ENCODE measurements around the gene NRG2. TPM values are rescaled to one million over a fixed set of nuclear protein-coding genes. Genes with fewer than 3 reads are reported as not detected.

Gene NRG2
- polyA plus RNA-seq, 1 of the 3 experiments (the other 2 are of a cell fraction) = 3.7 TPM

GRCh38 chr5:140013536-140013935 lies 29.6 kb downstream of the NRG2 start:
- CTCF ChIA-PET = interaction anchor here (1.2 kb wide), 1 partner anchor 45 kb away, joined by 4 read pairs; no protein-coding TSS in a partner anchor
- POLR2A ChIA-PET = no interaction called here
- H3K4me3 ChIP-seq (ENCODE audit: low read depth in 2 of 2, low read length in 1 of 2) = no peak overlapping the region

GRCh38 chr5:140012443-140012842 lies 30.7 kb downstream of the NRG2 start:
- Histone ChIP-seq H3K9me2 (no peaks in the 10 kb centered on the region), H3K27me3 (ENCODE audit: insufficient read depth) (no peaks in the 10 kb centered on the region), H3K36me3 (replicated peaks in 1 of 2; ENCODE audit: control insufficient read depth in 1 of 2, insufficient read depth in 2 of 2, low read length in 1 of 2) (no peaks in the 10 kb centered on the region), H3K4me2 (no peak overlapping the region), H3K9ac (no peak overlapping the region), H2AFZ (ENCODE audit: low read depth) (no peak overlapping the region), H3K4me3 (ENCODE audit: low read depth in 2 of 2, low read length in 1 of 2) (no peak overlapping the region), H3K79me2 (ENCODE audit: insufficient read depth) (no peaks in the 10 kb centered on the region), H3K9me3 (no peaks in the 10 kb centered on the region), H3K27ac (ENCODE audit: low read depth in 2 of 2, low read length in 1 of 2) (no peak overlapping the region), H3F3A (replicated peaks; ENCODE audit: insufficient read depth) (no peaks in the 10 kb centered on the region), H4K20me1 (ENCODE audit: insufficient read depth) (no peaks in the 10 kb centered on the region), H3K4me1 (ENCODE audit: control insufficient read depth in 1 of 2, insufficient read depth in 2 of 2, low read depth in 1 of 2, low read length in 1 of 2) (no peaks in the 10 kb centered on the region)
- TF ChIP-seq MAX (IDR thresholded peaks at IDR 0.05; ENCODE audit: low read depth) (no peak), FOXM1 (IDR thresholded peaks at IDR 0.05; ENCODE audit: low read depth) (no peak), SMC3 (IDR thresholded peaks at IDR 0.05; ENCODE audit: low read depth, low read length) (no peak), REST (IDR thresholded peaks at IDR 0.05; ENCODE audit: low read depth, low read length) (no peak), JUND (IDR thresholded peaks at IDR 0.05) (no peak), SIN3A (IDR thresholded peaks at IDR 0.05; ENCODE audit: borderline replicate concordance, low read depth, low read length) (no peak), NFIC (IDR thresholded peaks at IDR 0.05; ENCODE audit: borderline replicate concordance) (no peak)
- 76% methylated on average over 1 of the region's 1 CpG for WGBS (ENCODE audit: low lambda C conversion rate)
- DNase-seq = no peak
- ChIA-PET CTCF (interaction anchor here (1.2 kb wide), 1 partner anchor 43 kb away, joined by 4 read pairs; no protein-coding TSS in a partner anchor), POLR2A (no interaction called here)

More at GRCh38 chr5:140013536-140013935, 29.6 kb downstream of the NRG2 start:
- H3K9me2 ChIP-seq = no peaks in the 10 kb centered on the region
- 71% methylated on average over 1 of the region's 1 CpG for WGBS (ENCODE audit: low lambda C conversion rate)
- no peaks in the 10 kb centered on the region for H3K79me2 ChIP-seq (ENCODE audit: insufficient read depth)
- H3K27ac ChIP-seq (ENCODE audit: low read depth in 2 of 2, low read length in 1 of 2) = no peak overlapping the region
- H3K4me1 ChIP-seq (ENCODE audit: control insufficient read depth in 1 of 2, insufficient read depth in 2 of 2, low read depth in 1 of 2, low read length in 1 of 2) = peaks cover 0 to 9% of the 10 kb centered on the region in 2 experiments; a peak in 1 of 4 replicates
- H3K27me3 ChIP-seq (ENCODE audit: insufficient read depth) = no peaks in the 10 kb centered on the region
- TF ChIP-seq YY1 (IDR thresholded peaks at IDR 0.05; ENCODE audit: low read depth) (no peak), TCF12 (IDR thresholded peaks at IDR 0.05) (no peak), GATA2 (CRISPR knock-in tag; IDR thresholded peaks at IDR 0.05) (no peak), RAD21 (IDR thresholded peaks at IDR 0.05; ENCODE audit: low read length) (no peak)
- DNase-seq = no peak
- no peaks in the 10 kb centered on the region for H3F3A ChIP-seq (replicated peaks; ENCODE audit: insufficient read depth)
- no peaks in the 10 kb centered on the region for H3K9me3 ChIP-seq
- H3K4me2 ChIP-seq = no peak overlapping the region
- H4K20me1 ChIP-seq (ENCODE audit: insufficient read depth) = no peaks in the 10 kb centered on the region
- no peaks in the 10 kb centered on the region for H3K36me3 ChIP-seq (replicated peaks in 1 of 2; ENCODE audit: control insufficient read depth in 1 of 2, insufficient read depth in 2 of 2, low read length in 1 of 2)
- H3K9ac ChIP-seq = no peak overlapping the region
- H2AFZ ChIP-seq (ENCODE audit: low read depth) = no peak overlapping the region
